PC-3 (cell line): ENCODE measurements around the gene BCAS4.

ENCODE experiments used
- CTCF ChIP-seq: fragments of 300-600 bp; sonication (generic); conservative IDR thresholded peaks from 2 replicates; pipeline ENCODE4 v1.5.1; 2017; ENCODE audit warnings: antibody characterized with exemption, low read depth, mild to moderate bottlenecking, low read length
- EZH2 ChIP-seq: fragments of 300-600 bp; sonication (generic); IDR thresholded peaks from one replicate; pipeline ENCODE4 v1.6.1; 2017; ENCODE audit warnings: antibody characterized with exemption, mild to moderate bottlenecking, low read length; ENCODE audit not compliant: unreplicated experiment
- EZH2phosphoT487 ChIP-seq: fragments of 300-600 bp; sonication (generic); IDR thresholded peaks from 2 replicates; pipeline ENCODE4 v1.6.1; 2018; ENCODE audit warnings: mild to moderate bottlenecking, antibody characterized with exemption, low read length, borderline replicate concordance

GRCh38 chr20:50813801-50814200, 18.9 kb downstream of the BCAS4 start:
- TF ChIP-seq CTCF (no peak), EZH2 (no peak), EZH2phosphoT487 (no peak)
